IPS-NIHi11 (cell line): ENCODE measurements around the gene RGS7.

Source experiments
- DNase-seq: peaks from one replicate; pipeline ENCODE4 v3.0.0; 2012; ENCODE audit warnings: mixed read lengths, low spot score

Gene RGS7

GRCh38 chr1:240831922-240832321, 525.1 kb downstream of the RGS7 start:
- no peak for DNase-seq

GRCh38 chr1:240831191-240831631, 525.8 kb downstream of the RGS7 start:
- no peak for DNase-seq

GRCh38 chr1:240829487-240829886, 527.5 kb downstream of the RGS7 start:
- DNase-seq, result no peak

GRCh38 chr1:240827786-240828185, 529.2 kb downstream of the RGS7 start:
- DNase-seq, result no peak

GRCh38 chr1:240824238-240824637, 532.8 kb downstream of the RGS7 start:
- DNase-seq, result peak; percentile 7

GRCh38 chr1:240823357-240823756, 533.6 kb downstream of the RGS7 start:
- no peak for DNase-seq

- DNase-seq, result no peak
Observed at GRCh38 chr1:240821925-240822324, 535.1 kb downstream of the RGS7 start.

- no peak for DNase-seq
Observed at GRCh38 chr1:240820816-240821215, 536.2 kb downstream of the RGS7 start.

- DNase-seq, result no peak
Observed at GRCh38 chr1:240816472-240816871, 540.5 kb downstream of the RGS7 start.

- no peak for DNase-seq
Observed at GRCh38 chr1:240813720-240814119, 543.3 kb downstream of the RGS7 start.

- DNase-seq, result no peak
Observed at GRCh38 chr1:240811256-240811655, 545.7 kb downstream of the RGS7 start.

GRCh38 chr1:240808381-240808780, 548.6 kb downstream of the RGS7 start:
- DNase-seq, result no peak

GRCh38 chr1:240806200-240806745, 550.7 kb downstream of the RGS7 start:
- no peak for DNase-seq

GRCh38 chr1:240804475-240804874, 552.5 kb downstream of the RGS7 start:
- DNase-seq, result no peak

GRCh38 chr1:240803151-240803550, 553.9 kb downstream of the RGS7 start:
- no peak for DNase-seq

GRCh38 chr1:240802271-240802670, 554.7 kb downstream of the RGS7 start:
- no peak for DNase-seq

GRCh38 chr1:240801442-240801841, 555.6 kb downstream of the RGS7 start:
- DNase-seq, result no peak

GRCh38 chr1:240800291-240800690, 556.7 kb downstream of the RGS7 start:
- DNase-seq, result no peak

- no peak for DNase-seq
Observed at GRCh38 chr1:240797050-240797449, 560.0 kb downstream of the RGS7 start.

- DNase-seq, result no peak
Observed at GRCh38 chr1:240794046-240794843, 562.8 kb downstream of the RGS7 start.

- no peak for DNase-seq
Observed at GRCh38 chr1:240792915-240793529, 564.0 kb downstream of the RGS7 start.

- DNase-seq, result no peak
Observed at GRCh38 chr1:240790856-240791255, 566.1 kb downstream of the RGS7 start.

GRCh38 chr1:240786880-240787279, 570.1 kb downstream of the RGS7 start:
- no peak for DNase-seq
